OCI-LY7 (cell line): ENCODE results near the gene ALDH9A1.
"Not testable (repeated sequence)": the region's sequence is repeated elsewhere in the genome, so short reads cannot be mapped to it uniquely, and the experiment has no call there.

Experiments used
- EZH2phosphoT487 ChIP-seq: fragments of 200-600 bp; sonication (generic); IDR thresholded peaks from 2 replicates; pipeline ENCODE4 v1.6.1; 2018; ENCODE audit warnings: low read depth, borderline replicate concordance, mild to moderate bottlenecking, mixed run types, antibody characterized with exemption, low read length, moderate library complexity, mixed read lengths
- TF ChIP-seq, protein P1 (sequence below): fragments of 200-600 bp; sonication (generic); conservative IDR thresholded peaks from 2 replicates; pipeline ENCODE4 v1.5.1; 2014; ENCODE audit warnings: mild to moderate bottlenecking, antibody characterized with exemption, low read length, moderate library complexity, mixed read lengths

DNA sequence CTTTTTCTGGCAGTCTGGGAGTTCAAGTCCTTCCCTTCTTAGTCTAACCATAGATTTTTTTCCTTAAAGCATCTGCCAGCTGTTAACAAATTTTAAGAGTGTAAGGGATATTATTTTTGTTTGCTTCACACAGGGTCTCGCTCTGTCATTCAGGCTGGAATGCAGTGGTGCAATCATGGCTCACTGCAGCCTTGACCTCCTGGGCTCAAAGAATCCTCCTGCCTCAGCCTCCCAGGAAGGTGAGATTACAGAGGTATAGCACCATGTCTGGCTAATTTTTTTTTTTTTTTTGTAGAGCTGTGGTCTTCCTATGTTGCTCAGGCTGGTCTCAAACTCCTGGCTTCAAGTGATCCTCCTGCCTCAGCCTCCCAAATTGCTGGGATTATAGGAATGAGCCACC lies 46.6 kb upstream of the ALDH9A1 start:
- TF ChIP-seq, protein P1, sequence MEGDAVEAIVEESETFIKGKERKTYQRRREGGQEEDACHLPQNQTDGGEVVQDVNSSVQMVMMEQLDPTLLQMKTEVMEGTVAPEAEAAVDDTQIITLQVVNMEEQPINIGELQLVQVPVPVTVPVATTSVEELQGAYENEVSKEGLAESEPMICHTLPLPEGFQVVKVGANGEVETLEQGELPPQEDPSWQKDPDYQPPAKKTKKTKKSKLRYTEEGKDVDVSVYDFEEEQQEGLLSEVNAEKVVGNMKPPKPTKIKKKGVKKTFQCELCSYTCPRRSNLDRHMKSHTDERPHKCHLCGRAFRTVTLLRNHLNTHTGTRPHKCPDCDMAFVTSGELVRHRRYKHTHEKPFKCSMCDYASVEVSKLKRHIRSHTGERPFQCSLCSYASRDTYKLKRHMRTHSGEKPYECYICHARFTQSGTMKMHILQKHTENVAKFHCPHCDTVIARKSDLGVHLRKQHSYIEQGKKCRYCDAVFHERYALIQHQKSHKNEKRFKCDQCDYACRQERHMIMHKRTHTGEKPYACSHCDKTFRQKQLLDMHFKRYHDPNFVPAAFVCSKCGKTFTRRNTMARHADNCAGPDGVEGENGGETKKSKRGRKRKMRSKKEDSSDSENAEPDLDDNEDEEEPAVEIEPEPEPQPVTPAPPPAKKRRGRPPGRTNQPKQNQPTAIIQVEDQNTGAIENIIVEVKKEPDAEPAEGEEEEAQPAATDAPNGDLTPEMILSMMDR = not testable (repeated sequence)
- not testable (repeated sequence) for TF ChIP-seq EZH2phosphoT487
